ENCODE measurements around the gene SEMA6C. TPM values are rescaled to one million over a fixed set of nuclear protein-coding genes. Genes with fewer than 3 reads are reported as not detected.

The SEMA6C gene
- total and polyA plus RNA-seq, 12 donors, result 15.7 to 141 (median 54.9) TPM

GRCh38 chr1:151134396-151134795 lies 12.0 kb downstream of the SEMA6C start:
- intact Hi-C loops (cut with DNase I), result no loop called here
- TF ChIP-seq CTCF (IDR thresholded peaks at IDR 0.05), result no peak
- DNase-seq (no peak), ATAC-seq (no peak)
- Histone ChIP-seq H3K27me3 (no peaks in the 10 kb centered on the region), H3K27ac (peak overlapping the region in 1 of 10 donors; percentile 6), H3K9me3 (no peaks in the 10 kb centered on the region), H3K4me3 (no peak overlapping the region), H3K36me3 (peaks cover 0 to 73% (median 24%) of the 10 kb centered on the region in 9 donors), H3K4me1 (peaks cover 0 to 47% (median 11%) of the 10 kb centered on the region in 9 donors)
- 73 to 80% methylated on average over 3 of the region's 3 CpGs for whole genome bisulfite sequencing, 2 donors

- TF ChIP-seq CTCF (IDR thresholded peaks at IDR 0.05), result no peak
- no peak overlapping the region for H3K4me3 ChIP-seq
- H3K27ac ChIP-seq, result no peak overlapping the region
- H3K27me3 ChIP-seq, result no peaks in the 10 kb centered on the region
- H3K4me1 ChIP-seq, result peaks cover 0 to 43% (median 19%) of the 10 kb centered on the region in 9 donors
- no peak for DNase-seq
- intact Hi-C loops (cut with DNase I), result no loop called here
- no peaks in the 10 kb centered on the region for H3K9me3 ChIP-seq
- peak in 3 of 8 donors; percentile 4 to 29 (median 10) for ATAC-seq
- peaks cover 0 to 61% (median 21%) of the 10 kb centered on the region in 9 donors for H3K36me3 ChIP-seq
- 76 to 79% methylated on average over 51 to 63 of the region's 65 CpGs for WGBS, 2 donors
These were observed 13.2 kb downstream of the SEMA6C start for GRCh38 chr1:151133018-151133806.

- intact Hi-C loops (cut with DNase I), result no loop called here
- peak overlapping the region in 7 of 10 donors; percentile 10 to 52 (median 44) for H3K4me3 ChIP-seq
- WGBS, 2 donors, result 61 to 76% methylated on average over 61 to 74 of the region's 74 CpGs
These were observed 14.0 kb downstream of the SEMA6C start for GRCh38 chr1:151132335-151133017.

More at GRCh38 chr1:151132335-151133017, 14.0 kb downstream of the SEMA6C start:
- Histone ChIP-seq H3K4me1 (peaks cover 0 to 37% (median 15%) of the 10 kb centered on the region in 9 donors), H3K27me3 (no peaks in the 10 kb centered on the region), H3K36me3 (peaks cover 0 to 56% (median 21%) of the 10 kb centered on the region in 9 donors), H3K27ac (peak overlapping the region in 7 of 10 donors; percentile 47 to 72 (median 61)), H3K9me3 (no peaks in the 10 kb centered on the region)
- ATAC-seq, result peak in 2 of 8 donors; percentile 5 to 27
- no peak for DNase-seq
- TF ChIP-seq CTCF (IDR thresholded peaks at IDR 0.05), result no peak

Measured in heart right ventricle (tissue), 16 donors.